Measurements from ENCODE around the gene APOC3. TPM values are rescaled to one million over a fixed set of nuclear protein-coding genes. Genes with fewer than 3 reads are reported as not detected.

APOC3 gene
- total and polyA plus RNA-seq, 4 donors = 0.14 to 2.3 TPM; not detected in 2

DNA sequence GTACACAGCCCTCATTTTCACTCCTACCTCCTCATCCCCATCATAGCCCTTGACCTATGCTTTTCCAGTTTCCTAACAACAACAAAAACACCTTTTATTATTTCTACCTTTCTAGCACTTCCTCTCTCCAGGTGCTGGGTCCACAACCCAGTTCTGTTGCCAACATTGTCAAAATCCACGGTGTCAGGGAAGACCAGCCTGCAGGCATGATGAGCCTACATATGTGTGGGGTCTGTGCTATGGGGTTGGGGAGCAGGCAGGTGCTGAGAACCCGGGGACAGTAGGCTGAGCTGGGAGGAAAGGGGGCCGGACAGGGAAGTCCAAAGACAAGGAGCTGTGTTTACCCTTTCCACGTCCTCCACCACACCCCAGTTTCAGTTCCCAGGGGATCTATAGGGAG, 41.2 kb upstream of the APOC3 start:
- Histone ChIP-seq H3K27ac (ENCODE audit: low read depth in 1 of 2, low read length in 1 of 2) (peak overlapping the region; percentile 68 to 82), H3K4me1 (ENCODE audit: control insufficient read depth in 5 of 5, insufficient read depth in 5 of 5, low read length in 5 of 5) (peaks cover 5 to 30% (median 9%) of the 10 kb centered on the region in 5 donors), H3K9me3 (ENCODE audit: control insufficient read depth in 4 of 4, insufficient read depth in 3 of 4, low read length in 3 of 4) (no peaks in the 10 kb centered on the region), H3K4me3 (peak overlapping the region; percentile 82), H3K36me3 (ENCODE audit: control insufficient read depth in 4 of 4, insufficient read depth in 4 of 4, low read length in 4 of 4) (peaks cover 13 to 30% (median 21%) of the 10 kb centered on the region in 4 donors), H3K27me3 (ENCODE audit: control insufficient read depth in 3 of 3, insufficient read depth in 3 of 3, low read length in 2 of 3) (no peaks in the 10 kb centered on the region), H3K9ac (ENCODE audit: insufficient read depth in 1 of 2, low read length in 2 of 2) (peak overlapping the region; percentile 78 to 88)
- 55 to 59% methylated on average over 4 of the region's 4 CpGs for WGBS, 2 donors
- ATAC-seq (ENCODE audit: insufficient read depth, low FRiP score) (no peak), DNase-seq (no peak)
- TF ChIP-seq, protein P1, sequence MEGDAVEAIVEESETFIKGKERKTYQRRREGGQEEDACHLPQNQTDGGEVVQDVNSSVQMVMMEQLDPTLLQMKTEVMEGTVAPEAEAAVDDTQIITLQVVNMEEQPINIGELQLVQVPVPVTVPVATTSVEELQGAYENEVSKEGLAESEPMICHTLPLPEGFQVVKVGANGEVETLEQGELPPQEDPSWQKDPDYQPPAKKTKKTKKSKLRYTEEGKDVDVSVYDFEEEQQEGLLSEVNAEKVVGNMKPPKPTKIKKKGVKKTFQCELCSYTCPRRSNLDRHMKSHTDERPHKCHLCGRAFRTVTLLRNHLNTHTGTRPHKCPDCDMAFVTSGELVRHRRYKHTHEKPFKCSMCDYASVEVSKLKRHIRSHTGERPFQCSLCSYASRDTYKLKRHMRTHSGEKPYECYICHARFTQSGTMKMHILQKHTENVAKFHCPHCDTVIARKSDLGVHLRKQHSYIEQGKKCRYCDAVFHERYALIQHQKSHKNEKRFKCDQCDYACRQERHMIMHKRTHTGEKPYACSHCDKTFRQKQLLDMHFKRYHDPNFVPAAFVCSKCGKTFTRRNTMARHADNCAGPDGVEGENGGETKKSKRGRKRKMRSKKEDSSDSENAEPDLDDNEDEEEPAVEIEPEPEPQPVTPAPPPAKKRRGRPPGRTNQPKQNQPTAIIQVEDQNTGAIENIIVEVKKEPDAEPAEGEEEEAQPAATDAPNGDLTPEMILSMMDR (IDR thresholded peaks at IDR 0.05; ENCODE audit: control extremely low read depth, extremely low read depth) = no peak

DNA sequence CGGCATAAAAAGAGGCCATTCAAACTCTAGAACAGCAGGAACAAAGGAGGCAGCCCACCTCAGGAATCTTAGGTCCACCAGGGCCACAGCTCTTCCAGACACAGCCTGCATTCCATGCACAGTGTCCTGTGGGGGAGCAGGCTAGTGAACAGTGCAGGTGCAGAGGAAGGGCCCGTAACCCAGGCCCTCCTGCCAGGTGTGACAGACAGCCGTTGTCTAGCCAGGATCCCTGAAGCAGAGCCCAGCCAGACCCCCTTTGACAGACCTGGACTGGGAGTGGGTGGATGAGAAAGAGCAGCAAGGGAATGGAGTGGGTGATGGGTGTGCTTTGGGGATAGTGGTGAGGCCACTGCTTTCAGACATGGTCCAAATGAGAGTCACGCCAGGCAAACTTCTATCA, 40.7 kb upstream of the APOC3 start:
- peaks cover 5 to 30% (median 9%) of the 10 kb centered on the region in 5 donors for H3K4me1 ChIP-seq (ENCODE audit: control insufficient read depth in 5 of 5, insufficient read depth in 5 of 5, low read length in 5 of 5)
- H3K9ac ChIP-seq (ENCODE audit: insufficient read depth in 1 of 2, low read length in 2 of 2) = no peak overlapping the region
- TF ChIP-seq, protein P1 (IDR thresholded peaks at IDR 0.05; ENCODE audit: control extremely low read depth, extremely low read depth) = no peak
- no peak overlapping the region for H3K4me3 ChIP-seq
- H3K27ac ChIP-seq (ENCODE audit: low read depth in 1 of 2, low read length in 1 of 2) = no peak overlapping the region
- no peaks in the 10 kb centered on the region for H3K27me3 ChIP-seq (ENCODE audit: control insufficient read depth in 3 of 3, insufficient read depth in 3 of 3, low read length in 2 of 3)
- peaks cover 12 to 27% (median 21%) of the 10 kb centered on the region in 4 donors for H3K36me3 ChIP-seq (ENCODE audit: control insufficient read depth in 4 of 4, insufficient read depth in 4 of 4, low read length in 4 of 4)
- no peaks in the 10 kb centered on the region for H3K9me3 ChIP-seq (ENCODE audit: control insufficient read depth in 4 of 4, insufficient read depth in 3 of 4, low read length in 3 of 4)
- DNase-seq (no peak), ATAC-seq (ENCODE audit: insufficient read depth, low FRiP score) (no peak)
- WGBS, 2 donors = 95 to 98% methylated on average over 4 of the region's 4 CpGs

DNA sequence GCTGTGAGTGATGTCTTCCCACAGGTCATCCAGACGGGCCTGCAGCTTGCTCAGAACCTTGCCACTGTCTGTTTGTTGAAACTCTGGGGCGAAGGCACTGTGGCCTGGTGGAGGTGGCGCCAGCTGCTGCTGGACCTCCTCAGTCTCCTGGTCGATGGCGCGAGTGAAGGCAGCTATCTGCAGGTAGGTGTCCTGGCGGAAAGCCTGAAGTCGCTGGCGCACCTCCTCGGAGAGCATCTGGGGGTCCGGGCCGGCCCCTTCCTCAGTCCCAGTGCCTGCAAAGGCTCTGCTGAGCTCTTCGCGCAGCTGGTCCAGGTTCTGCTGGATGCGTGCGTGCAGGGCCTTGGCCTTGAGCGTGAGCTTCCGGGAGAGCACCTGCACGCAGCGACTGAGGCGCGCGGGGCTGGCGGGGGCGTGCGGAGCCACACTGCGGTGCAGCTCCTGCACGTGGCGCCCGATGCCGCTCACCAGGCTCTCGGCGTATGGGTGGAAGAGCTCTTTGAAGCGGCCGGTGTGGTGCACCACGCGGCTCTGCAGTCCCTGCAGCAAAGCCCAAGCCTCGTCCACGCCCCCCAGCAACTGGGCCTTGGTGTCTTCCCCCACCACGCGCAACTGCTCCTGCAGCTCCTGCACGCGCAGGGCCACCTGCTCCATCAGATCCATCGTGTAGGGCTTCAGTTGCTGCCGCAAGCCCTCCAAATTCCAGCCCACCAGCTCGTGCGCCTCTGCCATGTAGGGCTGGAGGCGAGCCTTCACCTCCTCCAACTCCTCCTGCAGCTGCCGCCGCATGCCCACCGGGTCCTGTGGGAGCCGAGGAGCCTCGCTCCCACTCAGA, 39.3 kb upstream of the APOC3 start:
- H3K36me3 ChIP-seq (ENCODE audit: control insufficient read depth in 4 of 4, insufficient read depth in 4 of 4, low read length in 4 of 4) = peaks cover 7 to 13% (median 8%) of the 10 kb centered on the region in 4 donors
- DNase-seq (no peak), ATAC-seq (ENCODE audit: insufficient read depth, low FRiP score) (no peak)
- H3K9me3 ChIP-seq (ENCODE audit: control insufficient read depth in 4 of 4, insufficient read depth in 3 of 4, low read length in 3 of 4) = no peaks in the 10 kb centered on the region
- H3K4me1 ChIP-seq (ENCODE audit: control insufficient read depth in 5 of 5, insufficient read depth in 5 of 5, low read length in 5 of 5) = peaks cover 5 to 30% (median 9%) of the 10 kb centered on the region in 5 donors
- H3K9ac ChIP-seq (ENCODE audit: insufficient read depth in 1 of 2, low read length in 2 of 2) = no peak overlapping the region
- H3K4me3 ChIP-seq = no peak overlapping the region
- H3K27ac ChIP-seq (ENCODE audit: low read depth in 1 of 2, low read length in 1 of 2) = no peak overlapping the region
- TF ChIP-seq, protein P1 (IDR thresholded peaks at IDR 0.05; ENCODE audit: control extremely low read depth, extremely low read depth) = no peak
- 89 to 91% methylated on average over 53 of the region's 53 CpGs for WGBS, 2 donors
- H3K27me3 ChIP-seq (ENCODE audit: control insufficient read depth in 3 of 3, insufficient read depth in 3 of 3, low read length in 2 of 3) = no peaks in the 10 kb centered on the region

Measured in lung (tissue), 12 donors.